HG03103 (cell line): Measurements from ENCODE around the gene SHD.
"Not testable (repeated sequence)": the region's sequence is repeated elsewhere in the genome, so short reads cannot be mapped to it uniquely, and the experiment has no call there.

Source experiments
- ATAC-seq: cut with Tn5 transposase; IDR thresholded peaks from one replicate; pipeline ENCODE4 v1.9.1; 2021; ENCODE audit warnings: low read depth; ENCODE audit not compliant: unreplicated experiment

SHD gene

DNA sequence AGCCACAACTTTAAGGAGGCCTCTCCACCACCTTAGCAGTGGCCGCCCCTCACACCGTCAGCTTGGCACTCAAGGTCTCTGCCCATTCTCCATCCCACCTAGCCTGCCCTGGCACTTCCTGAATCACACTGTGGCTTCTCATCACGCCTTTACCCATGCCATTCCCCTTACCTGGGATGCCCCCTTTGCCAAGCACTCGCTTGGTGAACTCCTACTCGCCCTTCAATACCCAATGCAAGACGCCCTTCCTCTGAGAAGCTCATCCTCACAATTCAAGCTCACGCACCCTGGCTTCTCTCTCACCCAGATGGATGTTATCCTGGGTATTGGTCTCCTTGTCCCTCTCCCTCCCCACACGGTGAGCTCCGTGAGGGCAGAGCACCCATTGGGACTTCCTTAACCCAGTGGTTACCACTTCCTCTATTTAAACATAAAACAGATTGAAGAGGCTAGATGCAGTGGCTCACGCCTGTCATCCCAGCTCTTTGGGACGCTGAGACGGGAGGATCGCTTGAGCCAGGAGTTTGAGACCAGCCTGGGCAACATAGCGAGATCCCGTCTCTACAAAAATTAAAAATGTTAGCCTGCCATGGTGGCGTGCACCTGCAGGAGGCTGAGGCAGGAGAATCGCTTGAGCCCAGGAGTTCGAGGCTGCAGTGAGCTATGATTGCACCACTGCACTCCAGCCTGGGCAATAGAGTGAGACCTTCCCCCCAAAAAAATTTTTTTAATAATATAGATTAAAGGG is 12.6 kb upstream of the SHD start:
- no peak for ATAC-seq

DNA sequence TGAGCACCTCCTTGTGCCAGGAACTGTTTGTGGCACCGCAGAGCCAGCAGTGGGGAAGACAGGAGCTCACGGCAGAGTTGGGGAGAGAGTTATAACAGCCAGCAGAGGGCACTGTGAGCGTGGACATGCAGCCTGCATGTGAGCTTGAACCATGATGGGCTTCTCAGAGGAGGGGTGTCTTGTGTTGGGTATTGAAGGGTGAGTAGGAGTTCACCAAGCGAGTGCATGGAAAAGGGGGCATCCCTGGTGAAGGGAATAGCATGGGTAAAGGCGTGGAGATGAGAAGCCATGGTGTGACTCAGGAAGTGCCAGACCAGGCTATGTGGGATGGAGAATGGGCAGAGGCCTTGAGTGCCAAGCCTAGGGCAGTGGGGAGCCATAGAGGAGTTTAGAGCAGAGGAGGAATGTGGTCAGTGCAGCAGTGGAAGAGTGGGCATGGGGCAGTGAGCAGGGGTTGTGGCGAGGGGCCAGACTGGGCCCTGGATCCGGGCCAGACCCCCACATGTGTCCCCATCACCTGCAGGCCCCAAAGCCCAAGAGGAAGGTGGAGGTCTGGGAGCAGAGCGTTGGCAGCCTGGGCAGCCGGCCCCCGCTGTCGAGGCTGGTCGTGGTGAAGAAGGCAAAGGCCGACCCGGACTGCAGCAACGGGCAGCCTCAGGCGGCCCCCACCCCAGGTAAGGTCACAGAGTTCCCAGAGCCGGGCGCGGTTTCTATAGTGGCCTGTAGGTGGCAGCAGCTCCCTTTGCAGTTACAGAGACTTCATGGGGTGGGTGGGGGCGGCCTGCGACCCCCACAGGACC is 11.8 kb upstream of the SHD start:
- no peak for ATAC-seq

DNA sequence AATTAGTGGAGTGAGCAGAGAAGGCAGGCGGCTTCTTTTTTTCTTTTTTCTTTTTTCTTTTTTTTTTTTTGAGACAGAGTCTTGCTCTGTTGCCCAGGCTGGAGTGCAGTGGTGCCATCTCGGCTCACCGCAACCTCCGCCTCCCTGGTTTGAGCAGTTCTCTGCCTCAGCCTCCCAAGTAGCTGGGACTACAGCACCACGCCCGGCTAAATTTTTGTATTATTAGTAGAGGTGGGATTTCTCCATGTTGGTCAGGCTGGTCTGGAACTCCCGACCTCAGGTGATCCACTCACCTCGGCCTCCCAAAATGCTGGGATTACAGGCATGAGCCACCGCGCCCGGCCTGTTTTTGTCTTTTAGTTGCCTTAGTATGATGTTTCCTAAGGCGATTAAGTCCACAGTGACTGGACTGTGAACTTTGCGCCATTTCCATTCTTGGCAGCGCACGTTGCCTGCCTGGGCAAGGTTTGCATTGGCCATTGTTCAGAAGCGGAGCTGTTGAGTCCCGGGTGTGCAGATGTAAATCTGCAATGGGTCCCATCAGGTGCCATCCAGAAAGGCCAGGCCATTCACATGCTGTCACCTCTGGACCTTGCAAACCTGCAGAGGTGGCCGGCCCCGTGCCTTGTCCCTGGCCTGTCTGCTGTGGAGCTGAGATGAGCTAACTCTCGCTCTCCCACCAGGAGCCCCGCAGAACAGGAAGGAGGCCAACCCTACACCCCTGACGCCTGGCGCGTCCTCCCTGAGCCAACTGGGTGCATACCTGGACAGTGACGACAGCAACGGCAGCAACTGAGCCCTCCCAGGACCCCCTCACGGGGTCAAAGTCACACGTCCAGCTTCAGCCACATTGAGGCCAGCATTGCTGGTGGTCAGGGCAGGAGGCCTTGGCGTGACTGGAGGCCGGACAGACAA is 10.9 kb upstream of the SHD start:
- no peak for ATAC-seq

DNA sequence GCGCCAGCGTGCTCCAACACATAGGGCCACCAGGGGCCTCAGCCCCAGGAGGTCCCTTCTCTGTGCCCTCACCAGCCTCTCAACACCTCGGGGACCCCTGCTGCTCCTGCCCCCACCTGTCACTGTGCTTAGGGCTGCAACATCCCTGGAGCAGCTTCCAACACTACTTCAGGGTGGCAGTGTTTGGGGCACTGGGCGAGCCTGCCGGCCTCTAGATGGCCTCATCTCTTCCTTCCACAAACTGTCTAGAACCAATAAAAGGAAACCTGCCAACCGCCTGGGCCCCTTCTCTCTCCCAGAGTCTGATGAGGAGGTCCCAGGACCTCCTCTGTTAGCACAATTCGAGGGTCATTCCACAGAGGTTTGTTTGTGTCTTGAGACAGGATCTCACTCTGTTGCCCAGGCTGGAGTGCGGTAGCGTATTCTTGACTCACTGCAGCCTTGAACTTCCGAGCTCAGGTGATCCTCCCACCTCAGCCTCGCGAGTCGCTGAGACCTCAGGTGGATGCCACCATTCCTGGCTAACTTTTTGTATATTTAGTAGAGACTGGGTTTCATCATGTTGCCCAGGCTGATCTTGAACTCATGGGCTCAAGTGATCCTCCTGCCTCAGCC is 10.1 kb upstream of the SHD start:
- no peak for ATAC-seq

DNA sequence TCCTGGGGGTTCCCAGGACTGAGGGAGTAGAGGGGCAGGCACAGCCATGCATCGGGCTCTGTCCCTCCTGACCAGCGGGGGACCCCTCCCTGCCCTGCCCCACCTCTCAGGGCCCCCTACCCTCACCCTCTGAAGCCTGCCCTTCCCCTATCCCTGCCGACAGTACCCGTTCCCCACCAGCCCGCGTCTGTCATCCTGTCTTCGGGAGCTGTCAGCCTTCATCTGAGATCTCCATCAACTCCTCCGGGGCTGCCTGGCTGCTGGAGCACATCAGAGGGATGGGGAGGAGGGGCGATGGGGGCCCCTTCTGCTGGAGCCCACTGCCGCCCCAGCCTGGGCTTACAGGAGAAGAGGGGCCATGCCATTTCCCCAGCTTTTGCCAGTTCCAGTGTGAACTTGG is 6.2 kb upstream of the SHD start:
- ATAC-seq, result no peak

DNA sequence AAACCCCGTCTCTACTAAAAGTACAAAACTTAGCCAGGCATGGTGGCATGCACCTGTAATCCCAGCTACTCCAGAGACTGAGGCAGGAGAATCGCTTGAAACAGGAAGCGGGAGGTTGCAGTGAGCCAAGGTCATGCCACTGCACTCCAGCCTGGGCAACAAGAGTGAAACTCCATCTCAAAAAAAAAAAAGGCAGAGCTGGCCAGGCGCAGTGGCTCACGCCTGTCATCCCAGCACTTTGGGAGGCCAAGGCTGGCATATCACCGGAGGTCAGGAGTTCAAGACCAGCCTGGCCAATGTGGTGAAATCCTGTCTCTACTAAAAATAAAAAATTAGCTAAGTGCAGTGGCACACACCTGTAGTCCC is 4.8 kb upstream of the SHD start:
- ATAC-seq, result not testable (repeated sequence)

DNA sequence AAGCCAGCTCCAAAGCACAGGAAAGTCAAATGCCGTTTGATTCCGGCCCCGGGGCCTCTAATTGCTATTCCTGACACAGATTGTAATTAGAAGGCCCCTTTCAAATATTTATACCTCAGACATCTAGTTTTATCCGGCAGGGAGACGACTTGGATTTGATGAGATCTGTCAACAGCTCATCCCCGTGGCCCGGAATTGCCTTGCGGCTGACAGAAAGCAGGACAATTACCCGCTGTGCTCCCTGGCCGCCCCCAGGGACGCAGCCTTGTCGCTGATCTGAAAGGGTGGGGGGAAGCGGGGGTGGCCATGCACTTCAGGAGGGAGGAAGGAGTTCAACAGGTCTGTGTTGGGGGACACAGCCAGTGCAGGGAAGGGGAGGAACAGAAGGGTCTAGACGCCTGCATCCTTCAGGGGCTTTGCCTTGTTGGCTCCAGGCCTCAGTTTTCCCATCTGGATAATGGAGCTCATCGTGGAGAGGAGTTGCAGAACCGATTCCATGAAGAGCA is 1.8 kb upstream of the SHD start:
- no peak for ATAC-seq

DNA sequence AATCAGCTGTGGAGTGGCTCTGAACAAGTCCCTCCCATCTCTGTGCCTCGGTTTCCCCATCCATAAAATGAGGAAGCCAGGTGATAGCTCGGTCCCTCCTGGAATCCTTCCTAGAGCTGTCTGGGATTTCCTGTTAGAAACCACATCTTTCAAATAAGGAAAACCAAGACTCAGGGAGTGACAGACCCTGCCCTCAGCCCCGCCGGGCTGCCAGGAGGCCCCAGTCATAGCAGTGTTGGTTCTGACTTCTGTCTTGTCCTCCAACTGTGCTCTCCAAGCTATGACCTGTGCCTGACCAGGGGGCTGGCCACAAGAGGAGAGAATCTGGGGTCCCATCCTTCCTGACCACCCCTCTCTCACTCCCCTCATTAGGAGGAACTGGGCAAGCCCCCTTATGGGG is 1.1 kb upstream of the SHD start:
- no peak for ATAC-seq

DNA sequence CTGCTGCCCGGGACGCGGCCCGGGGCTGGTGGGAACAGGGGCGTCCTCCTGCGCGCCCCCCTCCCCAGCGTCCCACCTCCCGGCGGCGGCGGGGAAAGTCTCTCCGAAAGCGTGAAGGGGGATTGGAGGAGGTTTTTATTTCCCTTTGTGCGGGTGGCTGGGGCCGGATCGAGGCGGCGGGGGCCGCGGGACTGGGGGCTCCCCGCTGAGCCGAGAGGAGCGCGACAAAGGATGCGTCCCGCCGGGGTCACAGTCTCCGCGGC is 132 bp downstream of the SHD start:
- no peak for ATAC-seq

DNA sequence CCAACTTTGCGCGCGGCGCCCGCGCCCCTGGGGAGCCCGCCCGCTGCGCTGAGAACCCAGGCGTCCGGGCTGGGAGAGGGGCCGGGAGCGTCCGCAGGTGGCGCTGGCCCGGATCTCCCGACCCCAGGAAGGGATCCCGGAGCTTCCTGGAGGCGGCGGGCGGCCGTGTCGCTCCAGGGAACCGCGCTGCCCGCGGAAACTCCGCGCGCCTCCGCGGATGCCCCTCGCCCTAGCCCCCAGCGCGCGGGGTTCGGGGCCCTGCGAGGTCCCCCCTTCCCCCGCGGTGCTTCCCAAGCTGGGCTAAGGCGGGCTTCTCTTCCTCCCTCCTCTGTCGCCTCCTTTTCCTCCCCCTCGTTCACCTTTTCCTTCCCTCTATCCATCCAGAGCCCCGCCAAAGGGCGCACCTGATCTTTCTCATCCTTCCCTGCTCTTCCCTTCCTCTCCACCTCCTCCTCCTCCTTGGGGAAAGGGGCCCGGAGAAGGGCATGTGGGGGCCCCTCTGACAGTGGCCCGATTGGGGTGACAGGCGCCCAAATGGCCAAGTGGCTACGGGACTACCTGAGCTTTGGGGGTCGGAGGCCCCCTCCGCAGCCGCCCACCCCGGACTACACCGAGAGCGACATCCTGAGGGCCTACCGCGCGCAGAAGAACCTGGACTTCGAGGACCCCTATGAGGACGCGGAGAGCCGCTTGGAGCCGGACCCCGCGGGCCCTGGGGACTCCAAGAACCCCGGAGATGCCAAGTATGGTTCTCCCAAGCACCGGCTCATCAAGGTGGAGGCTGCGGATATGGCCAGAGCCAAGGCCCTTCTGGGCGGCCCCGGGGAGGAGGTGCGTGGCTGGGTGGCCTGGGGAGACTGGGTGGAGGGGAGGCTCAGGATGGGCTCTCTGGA is 710 bp downstream of the SHD start:
- ATAC-seq, result no peak

DNA sequence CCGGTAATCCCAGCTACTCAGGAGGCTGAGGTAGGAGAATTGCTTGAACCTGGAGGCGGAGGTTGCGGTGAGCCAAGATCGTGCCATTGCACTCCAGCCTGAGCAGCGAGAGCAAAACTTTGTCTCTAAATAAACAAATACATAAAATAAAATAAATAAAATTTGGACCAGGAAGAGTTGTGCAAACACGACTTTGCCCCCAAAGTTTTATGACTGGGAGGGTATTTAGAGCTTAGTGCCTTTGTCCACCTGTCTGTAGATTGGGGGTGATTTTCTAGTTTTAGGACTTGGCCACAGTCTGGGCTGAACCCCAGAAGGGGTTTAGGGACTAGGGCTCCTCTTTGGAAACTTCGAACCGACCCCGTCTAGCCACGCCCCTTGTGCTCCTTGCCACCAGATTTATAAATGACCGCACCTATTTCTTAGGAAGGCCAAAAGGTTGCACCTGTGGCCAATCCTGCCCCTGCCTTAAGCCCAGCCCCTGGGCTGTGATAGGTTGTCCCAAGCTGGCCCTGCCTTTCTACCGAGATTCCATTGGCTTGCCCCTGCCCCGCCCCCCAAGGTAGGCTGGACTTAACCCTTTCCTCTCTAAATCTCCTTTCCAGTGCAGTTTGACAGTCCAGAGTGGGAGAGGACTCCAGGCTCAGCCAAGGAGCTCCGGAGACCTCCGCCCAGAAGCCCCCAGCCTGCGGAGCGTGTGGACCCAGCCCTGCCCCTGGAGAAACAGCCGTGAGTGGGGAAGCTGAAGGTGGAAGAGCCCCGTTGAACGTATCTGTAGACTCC is 5.3 kb downstream of the SHD start:
- no peak for ATAC-seq

DNA sequence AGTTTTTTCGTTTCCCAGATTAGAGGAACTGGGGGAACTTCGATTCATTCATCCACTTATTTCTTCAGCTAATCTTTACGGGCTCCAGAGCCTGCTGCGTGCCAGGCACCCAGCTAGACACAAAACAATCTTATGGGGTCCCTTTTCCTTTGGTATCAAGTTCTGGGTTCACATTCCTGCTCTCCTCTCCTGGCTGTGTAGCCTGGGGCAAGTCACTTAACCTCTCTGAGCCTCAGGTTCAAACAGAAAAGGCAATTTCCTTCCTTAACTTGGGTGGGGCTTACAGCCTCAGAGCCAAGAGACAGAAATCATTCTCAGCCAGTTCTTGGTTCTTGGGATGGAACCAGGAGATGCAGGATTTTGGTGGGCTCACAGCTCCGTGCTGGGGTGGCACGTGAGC is 5.9 kb downstream of the SHD start:
- ATAC-seq, result no peak

DNA sequence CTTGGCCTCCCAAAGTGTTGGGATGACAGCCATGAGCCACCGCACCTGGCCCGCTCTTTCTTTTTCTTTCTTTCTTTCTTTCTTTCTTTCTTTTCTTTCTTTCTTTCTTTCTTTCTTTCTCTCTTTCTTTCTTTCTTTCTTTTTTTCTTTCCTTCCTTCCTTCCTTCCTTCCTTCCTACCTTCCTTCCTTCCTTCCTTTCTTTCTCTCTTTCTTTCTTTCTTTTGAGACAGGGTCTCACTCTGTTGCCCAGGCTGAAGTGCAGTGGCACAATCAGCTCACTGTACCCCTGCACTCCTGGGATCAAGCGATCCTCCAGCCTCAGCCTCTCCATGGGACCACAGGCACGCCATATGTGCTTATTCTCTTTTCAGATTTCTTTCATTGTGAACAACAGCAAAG is 7.1 kb downstream of the SHD start:
- not testable (repeated sequence) for ATAC-seq

DNA sequence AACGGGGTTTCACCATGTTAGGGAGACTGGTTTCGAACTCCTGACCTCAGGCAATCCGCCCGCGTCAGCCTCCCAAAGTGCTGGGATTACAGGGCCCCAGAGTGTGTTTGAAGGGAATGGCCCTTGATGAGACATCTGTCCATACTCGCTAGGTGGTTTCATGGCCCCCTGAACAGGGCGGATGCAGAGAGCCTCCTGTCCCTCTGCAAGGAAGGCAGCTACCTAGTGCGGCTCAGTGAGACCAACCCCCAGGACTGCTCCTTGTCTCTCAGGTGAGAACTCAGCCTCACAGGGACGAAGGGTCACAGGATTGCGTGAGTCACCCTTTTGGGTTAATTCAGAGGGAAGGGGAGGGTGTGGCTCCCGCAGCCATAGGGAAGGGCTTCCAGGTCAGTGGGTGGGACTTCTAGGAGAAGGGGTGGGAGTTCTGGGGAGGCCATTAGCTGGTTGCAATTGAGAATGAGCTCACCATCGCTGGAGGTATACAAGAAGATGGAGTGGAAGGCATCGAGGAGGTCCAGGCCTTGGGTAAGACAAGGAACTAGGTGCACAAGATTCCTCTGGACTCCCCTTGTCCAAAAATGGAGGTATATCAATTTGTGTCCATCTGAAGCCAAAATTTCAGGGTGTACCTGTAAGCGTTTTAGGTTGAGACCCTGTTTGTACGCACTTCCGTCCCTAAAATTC is 9.2 kb downstream of the SHD start:
- ATAC-seq, result no peak

DNA sequence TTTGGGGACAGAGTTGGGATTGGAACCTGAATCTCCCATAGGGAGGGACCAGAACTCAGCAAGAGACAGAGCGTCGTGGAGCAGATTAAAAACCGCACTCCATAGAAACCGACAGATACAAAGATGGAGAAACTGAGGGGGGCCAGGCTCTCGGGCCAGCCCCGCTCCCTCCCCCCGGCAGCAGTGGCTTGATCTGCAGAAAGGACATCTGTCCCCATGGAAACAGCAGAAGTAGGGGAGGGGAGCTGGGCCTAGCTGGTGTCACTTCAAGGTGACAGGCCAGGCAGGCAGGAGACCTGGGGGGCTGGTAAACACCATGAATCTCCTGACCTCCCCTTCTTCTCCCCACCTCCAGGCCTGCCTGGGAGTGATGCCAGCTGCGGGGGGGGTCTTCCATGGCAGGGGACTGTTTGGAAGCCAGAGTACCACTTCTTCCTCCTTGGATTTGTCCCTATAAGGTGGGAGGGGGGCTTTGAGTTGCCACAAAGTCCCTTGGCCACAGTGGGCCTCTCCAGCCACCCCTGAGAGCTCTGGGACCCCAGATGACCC is 12.2 kb downstream of the SHD start:
- ATAC-seq, result no peak

DNA sequence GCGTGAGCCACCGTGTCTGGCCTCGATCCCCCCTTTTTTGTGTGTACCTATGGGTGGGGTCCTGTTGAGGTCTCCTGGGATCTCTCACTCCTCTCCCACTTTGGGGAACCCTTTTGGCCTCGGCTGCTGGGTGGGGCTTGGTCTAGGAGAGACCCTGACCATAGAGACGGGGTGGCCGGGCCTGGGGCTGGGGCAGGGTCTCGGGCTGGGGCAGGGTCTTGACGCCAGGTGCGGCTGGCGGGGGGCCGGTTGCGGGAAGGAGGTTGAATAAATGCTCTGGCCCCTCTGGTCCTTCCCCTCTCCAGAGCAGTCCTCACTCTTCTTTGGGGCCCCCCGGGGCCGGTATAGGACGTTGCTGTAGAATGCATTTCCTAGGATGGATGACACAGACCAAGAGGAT is 13.4 kb downstream of the SHD start:
- ATAC-seq, result no peak

DNA sequence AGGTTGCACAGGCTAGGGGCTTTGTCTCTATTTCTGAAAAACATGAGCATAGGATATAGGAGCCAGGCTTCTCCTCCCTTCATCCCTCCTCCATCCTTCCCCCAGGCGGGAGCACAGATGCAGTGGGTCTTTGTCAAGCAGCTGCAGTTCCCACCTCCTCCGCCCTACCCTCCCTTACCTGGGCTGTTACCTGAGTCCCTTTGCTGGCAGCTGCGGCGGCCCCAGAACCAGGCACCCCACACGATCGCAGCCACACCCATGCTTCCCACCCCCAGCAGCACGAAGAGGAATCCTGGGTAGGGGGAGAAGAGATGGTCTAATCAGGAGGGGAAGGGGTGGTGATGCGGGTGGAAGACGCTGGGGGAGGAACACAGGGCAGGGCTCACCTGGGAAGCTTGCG is 15.3 kb downstream of the SHD start:
- ATAC-seq, result no peak
